ENCODE results near the gene PLPP1.

PLPP1 gene

GRCh38 chr5:55534436-55535198, at the start of gene PLPP1:
TSS of gene PLPP1 (minus strand) at chr5:55534964. CDS start at chr5:55534629, 335 bp downstream.
- DNase-seq: peak; percentile 95

- DNase-seq: no peak
Measured at GRCh38 chr5:55583578-55583977, 48.8 kb upstream of the PLPP1 start.

GRCh38 chr5:55582256-55582655, 47.5 kb upstream of the PLPP1 start:
- no peak for DNase-seq

- no peak for DNase-seq
Measured at GRCh38 chr5:55580042-55580441, 45.3 kb upstream of the PLPP1 start.

DNA sequence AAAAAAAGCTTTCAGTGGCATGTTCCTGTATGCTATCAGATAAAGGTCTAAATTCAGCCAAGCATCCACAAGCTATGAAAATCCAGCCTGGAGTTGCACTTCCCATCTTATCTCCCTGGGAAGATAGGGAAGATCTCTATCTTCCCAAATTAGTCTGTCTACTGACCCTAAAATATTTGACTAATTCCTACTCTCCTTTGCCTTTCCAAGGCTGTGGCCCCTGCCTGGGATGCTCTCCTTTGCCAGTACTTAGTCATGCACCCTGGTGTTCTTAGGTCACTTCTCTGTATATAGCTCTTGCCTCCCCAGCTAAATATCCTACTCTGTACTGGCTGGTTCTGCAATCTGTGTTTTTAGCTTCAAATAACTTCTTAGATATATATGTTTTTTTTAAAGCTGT, 44.0 kb upstream of the PLPP1 start:
- DNase-seq: no peak

DNA sequence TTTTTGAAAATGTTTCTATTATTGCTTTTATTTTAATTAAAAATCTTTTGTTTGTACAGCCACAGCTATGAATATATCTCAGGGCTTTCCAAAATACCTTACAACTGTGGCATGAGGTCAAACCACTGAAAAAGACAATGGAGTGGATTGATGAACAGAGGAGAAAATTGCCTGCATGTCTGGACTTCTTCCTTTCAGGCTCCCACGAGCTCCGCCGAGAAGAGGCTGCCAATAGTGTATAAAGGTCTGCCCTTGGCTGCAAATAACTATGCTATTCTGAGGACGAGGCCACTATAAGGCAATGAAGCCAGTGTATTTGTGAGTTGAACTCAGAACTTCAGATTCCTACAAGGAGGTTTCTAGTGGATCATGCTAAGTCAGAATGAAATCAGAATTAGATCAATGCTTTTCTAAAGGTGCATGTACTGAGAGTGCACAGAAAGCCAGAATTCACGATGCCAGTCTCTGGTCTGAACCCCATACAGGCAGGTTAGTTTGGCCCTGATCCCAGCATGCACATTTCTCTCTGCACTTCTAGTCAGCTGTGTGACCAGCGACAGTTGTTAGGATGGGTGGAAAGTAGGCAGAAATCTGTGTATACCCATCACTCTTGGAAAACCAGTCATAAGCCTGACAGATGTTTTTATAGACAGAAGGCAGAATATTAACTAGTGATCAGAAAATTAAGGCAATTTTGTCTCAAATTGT, 42.7 kb upstream of the PLPP1 start:
- DNase-seq: peak; percentile 53

GRCh38 chr5:55576661-55577060, 41.9 kb upstream of the PLPP1 start:
- DNase-seq: no peak

GRCh38 chr5:55575815-55576583, 41.2 kb upstream of the PLPP1 start:
- no peak for DNase-seq

- DNase-seq: no peak
Measured at GRCh38 chr5:55572600-55572999, 37.8 kb upstream of the PLPP1 start.

- no peak for DNase-seq
Measured at GRCh38 chr5:55572020-55572419, 37.3 kb upstream of the PLPP1 start.

- DNase-seq: no peak
Measured at GRCh38 chr5:55570570-55570969, 35.8 kb upstream of the PLPP1 start.

GRCh38 chr5:55570026-55570425, 35.3 kb upstream of the PLPP1 start:
- no peak for DNase-seq

DNA sequence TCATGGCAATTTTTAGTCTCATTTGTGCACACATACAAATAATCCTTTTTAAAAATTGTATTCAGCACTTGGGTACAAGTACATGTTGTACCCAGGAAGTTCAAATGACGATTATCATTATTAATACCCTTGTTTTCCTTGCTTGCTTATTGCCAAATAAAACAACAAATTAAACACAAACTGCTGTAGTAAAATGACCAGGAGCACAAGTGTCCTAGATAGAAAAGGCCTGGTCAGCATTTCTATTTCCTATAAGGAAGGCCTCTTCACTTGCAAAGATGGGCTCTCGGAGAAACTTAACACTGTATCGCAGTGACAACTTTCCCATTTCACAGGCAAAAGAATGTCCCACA, 34.7 kb upstream of the PLPP1 start:
- no peak for DNase-seq

DNA sequence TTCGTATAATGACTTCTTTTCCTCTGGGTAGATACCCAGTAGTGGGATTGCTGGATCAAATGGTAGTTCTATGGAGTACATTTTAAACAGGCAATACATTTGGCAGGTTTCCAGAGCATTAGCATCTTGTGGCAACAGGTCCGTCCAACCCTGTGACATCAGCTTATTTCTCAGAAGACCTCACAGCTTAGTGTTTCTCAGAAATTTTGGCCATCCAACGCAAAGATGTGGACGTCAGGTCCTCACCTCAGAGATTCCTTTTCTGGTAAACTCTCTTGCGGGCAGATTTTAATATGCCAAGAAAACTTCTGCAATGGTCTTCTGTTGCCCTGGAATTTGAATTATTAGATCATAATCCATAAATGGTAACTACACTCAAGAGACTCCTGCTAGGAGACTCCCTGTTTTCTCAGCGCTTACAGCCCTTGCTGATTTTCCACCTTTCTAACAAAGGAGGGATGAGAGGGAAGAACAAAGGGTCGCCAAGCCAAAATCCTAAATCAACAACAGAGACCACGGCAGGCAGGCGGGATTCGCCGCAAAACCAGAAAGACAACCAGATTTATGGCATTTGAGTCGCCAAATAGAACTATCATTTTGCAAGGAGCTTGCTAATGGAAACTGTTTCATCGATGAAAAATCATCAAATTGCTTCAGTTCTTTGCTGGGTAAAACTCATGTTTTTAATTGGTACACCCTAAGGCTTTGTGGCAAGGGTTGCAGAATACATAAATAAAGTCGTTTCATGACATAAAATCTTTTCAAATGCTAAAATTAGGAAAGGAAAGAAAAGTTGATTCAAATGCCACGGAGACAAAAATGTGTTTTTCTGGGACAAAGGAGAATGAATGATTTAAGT, 34.1 kb upstream of the PLPP1 start:
- DNase-seq: peak; percentile 48

DNA sequence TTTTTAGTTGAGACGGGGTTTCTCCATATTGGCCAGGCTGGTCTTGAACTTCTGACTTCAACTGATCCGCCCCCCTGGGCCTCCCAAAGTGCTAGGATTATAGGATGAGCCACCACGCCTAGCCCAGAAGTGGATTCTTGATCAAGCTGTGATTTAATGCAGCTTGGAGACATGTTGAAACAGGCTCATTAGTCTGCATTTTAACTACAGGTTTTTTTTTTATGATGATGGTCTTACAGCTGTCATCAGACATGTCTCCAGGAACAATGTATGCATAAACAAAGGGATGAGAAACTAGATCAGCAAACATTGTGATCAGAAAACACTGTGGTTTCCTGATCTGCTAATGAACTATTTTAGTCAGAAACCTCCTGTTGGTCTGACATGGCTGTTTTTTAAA, 30.0 kb upstream of the PLPP1 start:
- no peak for DNase-seq

DNA sequence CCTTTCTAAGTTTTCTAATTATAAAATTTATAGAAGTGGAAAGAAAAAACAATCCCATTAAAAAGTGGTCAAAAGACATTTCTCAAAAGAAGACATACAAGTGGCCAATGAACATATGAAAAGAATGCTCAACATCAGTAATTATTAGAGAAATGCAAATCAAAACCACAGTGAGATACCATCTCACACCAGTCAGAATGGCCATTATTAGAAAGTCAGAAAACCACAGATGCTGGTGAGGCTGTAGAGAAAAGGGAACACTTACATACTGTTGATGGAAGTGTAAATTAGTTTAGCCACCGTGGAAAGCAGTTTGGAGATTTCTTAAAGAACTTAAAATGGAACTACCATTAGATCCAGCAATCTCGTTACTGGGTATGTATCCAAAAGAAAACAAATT, 23.7 kb upstream of the PLPP1 start:
- DNase-seq: no peak

GRCh38 chr5:55557123-55557522, 22.4 kb upstream of the PLPP1 start:
- no peak for DNase-seq

DNA sequence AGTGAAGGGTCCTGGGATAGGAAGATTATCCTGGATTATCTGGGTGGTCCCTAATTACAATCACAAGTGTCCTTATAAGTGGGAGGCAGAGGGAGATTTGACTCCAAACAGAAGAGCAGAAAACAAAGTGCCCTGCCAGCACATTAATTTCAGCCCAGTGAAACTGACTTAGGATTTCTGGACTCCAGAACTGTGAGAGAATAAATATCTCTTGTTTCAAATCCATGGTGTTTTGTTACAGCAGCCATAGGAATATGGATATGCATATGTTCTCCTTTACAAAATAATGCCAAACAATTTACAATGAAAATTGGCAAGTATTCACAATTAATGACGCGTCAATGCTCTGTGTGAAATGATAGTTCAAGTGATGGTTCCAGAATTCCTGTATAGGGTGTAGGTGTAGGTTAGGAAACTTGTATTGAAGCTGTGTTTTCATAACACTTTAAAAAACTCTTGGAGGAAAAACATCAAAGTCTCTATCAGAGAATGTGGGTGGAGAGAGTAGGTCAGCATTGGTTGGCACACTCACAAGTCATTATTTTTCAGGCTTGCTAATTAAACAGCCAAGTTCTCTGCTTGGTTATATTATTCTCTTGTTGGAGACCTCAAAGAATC, 19.9 kb upstream of the PLPP1 start:
- no peak for DNase-seq

GRCh38 chr5:55551904-55552303, 17.1 kb upstream of the PLPP1 start:
- DNase-seq: no peak

GRCh38 chr5:55551358-55551757, 16.6 kb upstream of the PLPP1 start:
- no peak for DNase-seq

DNA sequence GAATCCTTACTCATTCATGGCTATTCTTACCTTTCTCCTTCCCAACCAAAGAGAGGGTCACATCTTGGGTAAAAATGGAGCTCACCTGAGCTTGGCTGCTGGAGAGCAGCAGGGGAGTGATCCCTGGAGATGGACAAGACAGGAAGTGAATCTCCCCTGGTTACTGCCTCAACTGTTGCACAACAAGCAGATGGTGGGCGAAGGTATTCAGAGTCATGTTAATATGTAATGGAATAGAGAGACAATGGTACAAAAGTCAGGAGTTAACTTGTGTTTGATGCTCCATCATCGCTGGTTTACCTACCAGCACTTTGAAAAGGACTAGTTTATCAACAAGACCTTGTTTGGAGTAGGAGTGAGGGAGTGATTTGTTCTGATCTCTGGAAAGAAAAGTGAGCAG, 13.0 kb upstream of the PLPP1 start:
- DNase-seq: no peak

DNA sequence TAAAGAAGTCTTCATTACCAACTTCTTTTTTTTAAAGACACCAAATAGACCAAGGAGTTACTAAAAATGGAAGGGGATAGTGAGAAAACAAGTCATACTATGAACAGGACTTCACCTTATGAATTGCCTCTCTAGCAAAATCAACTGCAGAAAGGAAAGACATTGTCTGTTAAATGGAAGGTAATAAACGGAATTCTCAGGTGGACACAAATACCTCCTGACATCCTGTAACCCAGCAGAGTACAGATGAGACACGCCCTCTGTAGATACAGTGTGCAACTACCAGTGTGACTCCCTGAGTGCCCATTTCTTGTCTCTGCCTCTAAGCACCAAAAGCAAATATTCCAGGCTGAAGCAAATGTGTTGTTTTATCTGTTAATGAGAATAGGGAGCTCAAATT, 12.2 kb upstream of the PLPP1 start:
- DNase-seq: no peak
